ENCODE data around the gene CARMIL3.

CARMIL3 gene

GRCh38 chr14:24074625-24075484, 23.0 kb downstream of the CARMIL3 start:
- DNase-seq: no peak
- TF ChIP-seq POLR2A (IDR thresholded peaks at IDR 0.05; ENCODE audit: low read length): no peak
- TF ChIP-seq GATA1 (IDR thresholded peaks at IDR 0.05; ENCODE audit: low read depth, low read length): no peak

GRCh38 chr14:24075485-24076301, 23.9 kb downstream of the CARMIL3 start:
- no peak for TF ChIP-seq POLR2A (IDR thresholded peaks at IDR 0.05; ENCODE audit: low read length)
- no peak for TF ChIP-seq GATA1 (IDR thresholded peaks at IDR 0.05; ENCODE audit: low read depth, low read length)
- DNase-seq: no peak

DNA sequence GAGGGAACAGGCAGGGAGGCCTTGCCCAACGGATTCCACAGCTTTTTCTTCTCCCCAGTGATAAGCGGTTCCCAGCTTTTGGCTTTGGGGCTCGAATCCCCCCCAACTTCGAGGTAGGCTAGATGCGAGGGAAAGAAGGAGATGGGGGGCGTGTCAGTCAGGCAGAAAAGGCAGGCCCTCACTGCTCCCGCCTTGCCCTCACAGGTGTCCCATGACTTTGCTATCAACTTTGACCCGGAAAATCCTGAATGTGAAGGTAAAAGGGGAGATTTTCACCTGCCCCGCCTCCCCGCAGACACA, 24.4 kb downstream of the CARMIL3 start:
- DNase-seq: no peak
- no peak for TF ChIP-seq POLR2A (IDR thresholded peaks at IDR 0.05; ENCODE audit: low read length)

- TF ChIP-seq GATA1 (IDR thresholded peaks at IDR 0.05; ENCODE audit: low read depth, low read length) (no peak), POLR2A (IDR thresholded peaks at IDR 0.05; ENCODE audit: low read length) (no peak)
- DNase-seq: no peak
Observed at GRCh38 chr14:24077086-24077485, 25.3 kb downstream of the CARMIL3 start.

GRCh38 chr14:24078146-24078545, 26.3 kb downstream of the CARMIL3 start:
- TF ChIP-seq GATA1 (IDR thresholded peaks at IDR 0.05; ENCODE audit: low read depth, low read length) (no peak), POLR2A (IDR thresholded peaks at IDR 0.05; ENCODE audit: low read length) (no peak)
- DNase-seq: no peak

GRCh38 chr14:24079491-24080141, 27.8 kb downstream of the CARMIL3 start:
- TF ChIP-seq GATA1 (IDR thresholded peaks at IDR 0.05; ENCODE audit: low read depth, low read length): no peak
- no peak for TF ChIP-seq POLR2A (IDR thresholded peaks at IDR 0.05; ENCODE audit: low read length)
- DNase-seq: no peak

GRCh38 chr14:24080142-24080530, 28.3 kb downstream of the CARMIL3 start:
- TF ChIP-seq POLR2A (IDR thresholded peaks at IDR 0.05; ENCODE audit: low read length) (no peak), GATA1 (IDR thresholded peaks at IDR 0.05; ENCODE audit: low read depth, low read length) (no peak)
- no peak for DNase-seq

GRCh38 chr14:24080888-24081738, 29.3 kb downstream of the CARMIL3 start:
- peak; percentile 61 to 70 for DNase-seq

DNA sequence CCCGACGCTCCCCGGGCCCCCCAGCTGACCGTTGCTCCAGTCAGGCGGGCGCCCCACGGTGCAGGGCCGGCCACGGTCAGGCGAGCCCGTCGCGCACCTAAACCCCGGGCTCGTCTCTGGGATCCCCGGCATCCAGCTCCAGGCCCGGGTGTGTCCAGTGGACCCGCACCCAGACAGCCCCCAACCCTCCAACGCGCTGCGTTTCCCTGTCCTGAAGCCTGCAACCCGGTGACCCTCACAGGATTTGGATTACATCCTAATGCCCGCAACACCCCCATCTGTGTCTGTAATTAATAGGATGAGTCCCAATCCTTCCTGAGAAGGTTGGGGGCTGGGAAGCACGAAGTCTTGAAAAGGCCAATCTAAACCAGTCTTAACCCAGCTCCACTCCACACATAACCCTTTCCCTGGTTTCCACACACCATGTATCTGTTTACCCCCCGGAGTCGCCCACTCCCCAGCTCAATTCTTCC, 30.0 kb downstream of the CARMIL3 start:
- no peak for TF ChIP-seq GATA1 (IDR thresholded peaks at IDR 0.05; ENCODE audit: low read depth, low read length)
- TF ChIP-seq POLR2A (IDR thresholded peaks at IDR 0.05; ENCODE audit: low read length): no peak

More at GRCh38 chr14:24080888-24081738, 29.3 kb downstream of the CARMIL3 start:
- TF ChIP-seq POLR2A (IDR thresholded peaks at IDR 0.05; ENCODE audit: low read length): no peak
- TF ChIP-seq GATA1 (IDR thresholded peaks at IDR 0.05; ENCODE audit: low read depth, low read length): no peak

DNA sequence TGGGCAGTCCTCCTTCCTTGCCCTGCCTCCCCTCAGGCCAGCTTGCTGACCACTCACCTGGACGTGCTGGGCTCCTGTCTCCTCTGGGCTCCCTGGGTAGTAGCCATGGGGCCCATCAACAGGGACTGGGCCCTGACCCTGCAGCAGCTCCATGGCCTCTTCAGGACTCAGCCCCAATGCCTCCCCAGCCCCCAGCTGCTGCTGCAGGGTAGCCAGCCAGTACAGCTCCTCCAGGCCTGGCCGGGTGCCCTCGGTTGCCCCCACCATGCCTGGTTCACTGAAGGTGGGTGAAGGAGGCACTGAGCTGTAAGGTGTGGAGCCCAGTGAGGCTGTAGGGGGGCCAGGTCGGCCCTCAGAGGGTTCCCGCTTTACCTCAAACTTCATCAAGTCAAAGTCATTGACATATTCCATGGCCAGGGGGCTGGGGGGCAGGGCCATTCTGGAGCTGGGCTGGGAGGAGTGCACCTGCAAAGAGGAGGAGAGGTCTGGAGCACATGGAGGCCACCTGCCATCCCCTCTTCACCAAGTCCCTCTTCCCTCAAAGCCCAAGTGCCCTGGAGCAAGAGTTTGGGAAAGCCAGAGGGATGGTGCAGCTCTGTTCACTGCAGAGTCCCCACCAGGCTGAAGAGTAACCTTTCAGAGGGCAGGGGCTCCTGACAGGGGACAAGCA, 30.7 kb downstream of the CARMIL3 start:
- TF ChIP-seq POLR2A (IDR thresholded peaks at IDR 0.05; ENCODE audit: low read length) (no peak), GATA1 (IDR thresholded peaks at IDR 0.05; ENCODE audit: low read depth, low read length) (no peak)
- no peak for DNase-seq

More for the DNA sequence above, 30.0 kb downstream of the CARMIL3 start:
- DNase-seq: no peak

- no peak for TF ChIP-seq POLR2A (IDR thresholded peaks at IDR 0.05; ENCODE audit: low read length)
- no peak for TF ChIP-seq GATA1 (IDR thresholded peaks at IDR 0.05; ENCODE audit: low read depth, low read length)
- DNase-seq: no peak
Observed at GRCh38 chr14:24083462-24083861, 31.7 kb downstream of the CARMIL3 start.

GRCh38 chr14:24084440-24084839, 32.6 kb downstream of the CARMIL3 start:
- no peak for DNase-seq
- TF ChIP-seq GATA1 (IDR thresholded peaks at IDR 0.05; ENCODE audit: low read depth, low read length): no peak
- TF ChIP-seq POLR2A (IDR thresholded peaks at IDR 0.05; ENCODE audit: low read length): no peak

DNA sequence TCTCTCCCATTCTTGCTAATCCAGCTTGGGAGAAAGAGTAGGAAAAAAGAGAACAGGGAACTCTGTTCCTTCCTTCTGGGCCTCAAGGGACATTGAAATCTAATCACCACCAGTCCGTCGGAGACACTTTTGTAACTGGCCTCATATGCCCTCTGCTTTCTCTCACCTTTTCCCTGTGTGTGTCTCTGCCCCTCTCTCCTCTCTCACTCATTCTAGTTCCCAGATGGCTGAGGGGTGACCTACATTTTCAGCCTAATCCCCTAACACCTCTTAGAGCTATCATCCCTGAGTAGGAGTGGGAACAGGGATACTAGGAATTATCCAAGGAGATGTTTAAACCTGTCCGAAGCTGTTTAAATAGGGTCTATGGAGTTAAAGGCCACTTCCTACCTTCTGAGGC, 33.4 kb downstream of the CARMIL3 start:
- no peak for TF ChIP-seq GATA1 (IDR thresholded peaks at IDR 0.05; ENCODE audit: low read depth, low read length)
- no peak for TF ChIP-seq POLR2A (IDR thresholded peaks at IDR 0.05; ENCODE audit: low read length)
- DNase-seq: no peak
